ENCODE measurements around the gene LCE2D. TPM values are rescaled to one million over a fixed set of nuclear protein-coding genes. Genes with fewer than 3 reads are reported as not detected.
"Not testable (repeated sequence)": the region's sequence is repeated elsewhere in the genome, so short reads cannot be mapped to it uniquely, and the experiment has no call there.

The LCE2D gene
- polyA plus RNA-seq, 1 donor (not counting 4 experiments of a cell fraction or from before 2014, with no cell fraction given): not detected

- Histone ChIP-seq H3K4me3 (ENCODE audit: control insufficient read depth in 2 of 3, extremely low read depth in 1 of 3, insufficient read depth in 2 of 3, low read depth in 1 of 3, low read length in 3 of 3) (no peak overlapping the region), H4K20me1 (ENCODE audit: control insufficient read depth, extremely low read depth, insufficient read depth, low read length) (no peaks in the 10 kb centered on the region), H3K4me2 (ENCODE audit: control insufficient read depth, extremely low read depth, insufficient read depth, low read depth, low read length) (no peak overlapping the region), H3K9ac (ENCODE audit: control insufficient read depth, extremely low read depth, insufficient read depth, low read length) (no peak overlapping the region), H3K9me1 (ENCODE audit: control insufficient read depth, extremely low read depth, insufficient read depth, low read length) (no peaks in the 10 kb centered on the region), H3K4me1 (ENCODE audit: control insufficient read depth, extremely low read depth, insufficient read depth, low read length) (no peaks in the 10 kb centered on the region), H3K36me3 (ENCODE audit: control insufficient read depth in 2 of 2, extremely low read depth in 1 of 2, insufficient read depth in 2 of 2, low read length in 2 of 2) (no peaks in the 10 kb centered on the region), H3K9me3 (ENCODE audit: control insufficient read depth, low read depth, low read length) (no peaks in the 10 kb centered on the region), H3K79me2 (ENCODE audit: control insufficient read depth, insufficient read depth, low read length) (no peaks in the 10 kb centered on the region), H3K27me3 (ENCODE audit: control insufficient read depth, extremely low read depth, insufficient read depth, low read length) (peaks cover 18% of the 10 kb centered on the region), H3K27ac (ENCODE audit: control insufficient read depth, insufficient read depth, low read length) (no peak overlapping the region), H2AFZ (ENCODE audit: control insufficient read depth, low read length) (no peak overlapping the region)
- dilution Hi-C loops (cut with MboI; ENCODE audit: extremely low pct_ligation_motif_present, low sequenced_read_pairs): no loop called here
- no peak for FAIRE-seq
- no peak for TF ChIP-seq CTCF (optimal IDR thresholded peaks at IDR 0.05 in 1 of 3, IDR thresholded peaks at IDR 0.05 in 1 of 3, conservative IDR thresholded peaks at IDR 0.05 in 1 of 3; ENCODE audit: extremely low read depth in 1 of 3, insufficient read depth in 2 of 3, low read length in 3 of 3)
- no peak for TF ChIP-seq EZH2 (IDR thresholded peaks at IDR 0.05; ENCODE audit: low read length)
- DNase-seq (ENCODE audit: low read depth, low spot score): no peak
Observed at GRCh38 chr1:152667648-152668047, 4.5 kb downstream of the LCE2D start.

DNA sequence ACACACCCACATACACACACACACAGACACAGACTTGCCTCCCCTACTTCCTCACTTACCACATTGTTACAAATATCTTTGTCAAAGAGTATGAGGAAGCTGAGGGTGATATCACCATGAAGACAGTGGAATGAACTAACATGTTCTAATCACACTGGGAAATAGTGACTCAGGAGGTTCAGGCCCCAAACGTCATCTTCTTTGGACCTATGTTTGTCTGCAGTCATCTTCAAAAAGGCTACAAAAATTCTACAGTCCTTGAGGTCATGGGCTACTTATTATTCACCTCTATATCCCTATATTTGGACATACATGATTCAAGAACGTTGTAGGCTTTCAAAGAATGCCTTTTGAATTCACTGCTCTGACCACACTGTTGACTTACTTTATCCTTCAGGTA lies 9.8 kb downstream of the LCE2D start:
- Histone ChIP-seq H3K4me1 (ENCODE audit: control insufficient read depth, extremely low read depth, insufficient read depth, low read length) (no peaks in the 10 kb centered on the region), H2AFZ (ENCODE audit: control insufficient read depth, low read length) (no peak overlapping the region), H4K20me1 (ENCODE audit: control insufficient read depth, extremely low read depth, insufficient read depth, low read length) (no peaks in the 10 kb centered on the region), H3K9me1 (ENCODE audit: control insufficient read depth, extremely low read depth, insufficient read depth, low read length) (no peaks in the 10 kb centered on the region), H3K36me3 (ENCODE audit: control insufficient read depth in 2 of 2, extremely low read depth in 1 of 2, insufficient read depth in 2 of 2, low read length in 2 of 2) (no peaks in the 10 kb centered on the region), H3K27me3 (ENCODE audit: control insufficient read depth, extremely low read depth, insufficient read depth, low read length) (no peaks in the 10 kb centered on the region), H3K9ac (ENCODE audit: control insufficient read depth, extremely low read depth, insufficient read depth, low read length) (no peak overlapping the region), H3K4me2 (ENCODE audit: control insufficient read depth, extremely low read depth, insufficient read depth, low read depth, low read length) (no peak overlapping the region), H3K79me2 (ENCODE audit: control insufficient read depth, insufficient read depth, low read length) (no peaks in the 10 kb centered on the region), H3K4me3 (ENCODE audit: control insufficient read depth in 2 of 3, extremely low read depth in 1 of 3, insufficient read depth in 2 of 3, low read depth in 1 of 3, low read length in 3 of 3) (no peak overlapping the region), H3K27ac (ENCODE audit: control insufficient read depth, insufficient read depth, low read length) (no peak overlapping the region), H3K9me3 (ENCODE audit: control insufficient read depth, low read depth, low read length) (no peaks in the 10 kb centered on the region)
- DNase-seq (ENCODE audit: low read depth, low spot score): no peak
- dilution Hi-C loops (cut with MboI; ENCODE audit: extremely low pct_ligation_motif_present, low sequenced_read_pairs): no loop called here
- FAIRE-seq: no peak
- no peak for TF ChIP-seq CTCF (optimal IDR thresholded peaks at IDR 0.05 in 1 of 3, IDR thresholded peaks at IDR 0.05 in 1 of 3, conservative IDR thresholded peaks at IDR 0.05 in 1 of 3; ENCODE audit: extremely low read depth in 1 of 3, insufficient read depth in 2 of 3, low read length in 3 of 3)
- TF ChIP-seq EZH2 (IDR thresholded peaks at IDR 0.05; ENCODE audit: low read length): no peak

- H3K4me2 ChIP-seq (ENCODE audit: control insufficient read depth, extremely low read depth, insufficient read depth, low read depth, low read length); H4K20me1 ChIP-seq (ENCODE audit: control insufficient read depth, extremely low read depth, insufficient read depth, low read length); H3K9me1 ChIP-seq (ENCODE audit: control insufficient read depth, extremely low read depth, insufficient read depth, low read length); H3K27ac ChIP-seq (ENCODE audit: control insufficient read depth, insufficient read depth, low read length); FAIRE-seq; H2AFZ ChIP-seq (ENCODE audit: control insufficient read depth, low read length); DNase-seq (ENCODE audit: low read depth, low spot score); H3K9ac ChIP-seq (ENCODE audit: control insufficient read depth, extremely low read depth, insufficient read depth, low read length); H3K4me3 ChIP-seq (ENCODE audit: control insufficient read depth in 2 of 3, extremely low read depth in 1 of 3, insufficient read depth in 2 of 3, low read depth in 1 of 3, low read length in 3 of 3); H3K79me2 ChIP-seq (ENCODE audit: control insufficient read depth, insufficient read depth, low read length); dilution Hi-C loops (cut with MboI; ENCODE audit: extremely low pct_ligation_motif_present, low sequenced_read_pairs); H3K36me3 ChIP-seq (ENCODE audit: control insufficient read depth in 2 of 2, extremely low read depth in 1 of 2, insufficient read depth in 2 of 2, low read length in 2 of 2); H3K4me1 ChIP-seq (ENCODE audit: control insufficient read depth, extremely low read depth, insufficient read depth, low read length); H3K9me3 ChIP-seq (ENCODE audit: control insufficient read depth, low read depth, low read length): not testable (repeated sequence)
- H3K27me3 ChIP-seq (ENCODE audit: control insufficient read depth, extremely low read depth, insufficient read depth, low read length): peaks cover 11% of the 10 kb centered on the region
Observed at GRCh38 chr1:152674983-152675382, 11.8 kb downstream of the LCE2D start, which contains the start of gene LCE2C. Gene LCE2C, plus strand, starts transcription at chr1:152675279. Its CDS starts 737 bp downstream, at chr1:152676016.

Data from keratinocyte (primary cell).